Fibroblast of skin of left biceps (primary cell): ENCODE measurements around the gene HAPLN1.
A peak's percentile ranks its signal among the peaks of the same experiment; 100 is the strongest.
"Not testable (repeated sequence)": the region's sequence is repeated elsewhere in the genome, so short reads cannot be mapped to it uniquely, and the experiment has no call there.

Experiments used
- DNase-seq, 2 experiments: peaks; one replicate each; pipeline ENCODE4 v3.0.0-alpha.2; 2013; ENCODE audit warnings: low read depth in 2 of 2

Gene HAPLN1

DNA sequence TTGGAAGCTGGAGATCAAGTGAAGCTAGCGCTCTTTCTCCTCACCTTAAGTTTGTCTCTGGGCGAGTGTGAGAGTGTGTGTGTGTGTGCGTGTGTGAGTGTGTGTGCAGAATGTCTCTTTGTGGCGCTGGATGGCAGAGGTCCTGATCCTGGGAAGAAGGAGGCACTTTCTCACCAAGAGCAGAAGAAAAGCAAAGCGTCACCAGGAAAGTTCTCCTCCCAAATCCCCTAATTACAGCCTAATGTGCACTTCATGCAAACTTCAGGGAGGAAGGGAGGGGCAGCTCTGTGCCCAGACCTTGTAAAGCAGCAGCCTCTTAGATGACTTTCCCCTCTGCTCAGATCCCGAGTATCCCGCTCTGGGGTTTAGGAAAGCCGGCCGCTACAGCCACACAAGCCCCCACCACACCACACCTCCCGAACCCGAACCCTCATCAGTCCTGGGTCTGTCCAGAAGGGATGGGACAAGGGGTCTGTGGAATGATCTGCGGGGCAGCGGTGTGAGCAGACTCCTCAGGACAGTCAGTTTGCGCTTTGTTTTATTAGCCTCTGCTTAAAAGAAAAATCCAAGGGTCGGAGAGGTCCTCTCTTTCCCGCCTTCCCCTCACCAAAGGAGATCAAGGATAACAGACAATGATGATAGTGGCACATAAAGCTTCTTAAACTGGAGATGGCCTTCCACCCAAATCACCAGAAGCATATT lies at the start of gene HAPLN1:
Gene HAPLN1 (minus strand): TSS at position 20 of the 702 bp plus-strand sequence. CDS start 47,332 bp downstream, outside the sequence.
- no peak for DNase-seq

DNA sequence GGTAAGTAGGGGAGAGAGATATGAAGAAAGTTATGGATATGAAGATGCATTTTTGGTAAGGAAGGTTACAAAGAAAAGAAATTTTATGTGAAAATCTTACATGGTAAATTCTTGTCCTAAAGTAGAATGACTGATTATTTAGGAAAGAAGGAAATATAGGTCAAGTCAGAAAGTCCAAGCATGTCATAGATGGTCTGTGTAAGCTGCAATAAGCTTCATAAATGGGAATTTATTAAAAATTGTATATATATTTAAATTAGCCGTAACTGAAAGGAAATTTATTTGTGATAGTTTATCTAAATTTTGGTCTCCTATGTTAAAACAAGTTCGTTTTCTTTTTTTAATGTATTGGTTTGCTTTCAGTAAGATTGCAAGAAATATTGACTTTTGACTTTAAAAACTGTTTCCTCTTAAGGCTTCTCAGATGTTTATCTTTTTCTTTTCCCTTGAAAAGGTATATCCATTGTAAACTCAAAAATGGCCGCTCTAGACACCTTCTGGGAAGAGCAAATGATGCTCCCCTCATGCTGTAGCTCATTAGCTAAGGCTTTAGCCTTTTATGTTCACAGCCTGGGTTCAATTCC lies 46.8 kb upstream of the HAPLN1 start:
- DNase-seq: no peak

DNA sequence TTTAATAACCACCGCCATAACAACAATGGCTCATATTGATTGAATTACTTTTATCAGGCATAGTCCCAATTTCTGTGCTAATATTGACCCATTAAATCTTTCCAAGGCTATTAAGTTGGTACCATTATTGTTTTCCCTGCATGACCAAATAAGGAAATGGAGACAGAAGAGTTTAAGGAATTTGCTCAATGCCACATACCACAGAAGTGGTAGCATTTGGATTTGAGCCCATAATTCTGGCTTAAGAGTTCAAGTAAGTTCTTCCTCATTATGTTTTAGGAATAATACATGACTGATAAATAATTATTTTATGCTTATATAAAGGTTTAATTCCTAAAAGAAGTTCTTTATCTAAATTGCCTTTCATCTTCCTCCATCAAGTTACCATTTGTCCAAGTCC lies 43.4 kb upstream of the HAPLN1 start:
- DNase-seq: no peak

DNA sequence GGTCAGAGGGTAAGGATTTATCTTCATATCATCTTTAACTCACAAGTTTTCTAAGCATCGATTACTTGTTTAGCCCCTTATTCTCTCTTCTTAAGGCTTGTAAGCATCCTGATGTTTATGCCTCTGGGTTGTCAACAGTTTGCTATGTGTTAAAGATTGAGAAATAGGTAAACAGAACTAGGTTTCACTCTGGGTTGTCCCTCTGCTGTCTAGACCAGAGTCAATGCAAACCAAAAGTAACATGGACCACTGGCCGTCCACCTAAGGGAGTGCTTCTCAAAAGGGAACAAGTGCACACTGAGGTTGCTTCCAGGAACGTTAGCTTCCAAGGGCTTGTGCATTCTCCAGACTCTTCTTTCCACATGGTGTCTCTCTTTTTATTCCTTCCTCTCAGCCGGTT lies 39.9 kb upstream of the HAPLN1 start:
- DNase-seq: no peak

DNA sequence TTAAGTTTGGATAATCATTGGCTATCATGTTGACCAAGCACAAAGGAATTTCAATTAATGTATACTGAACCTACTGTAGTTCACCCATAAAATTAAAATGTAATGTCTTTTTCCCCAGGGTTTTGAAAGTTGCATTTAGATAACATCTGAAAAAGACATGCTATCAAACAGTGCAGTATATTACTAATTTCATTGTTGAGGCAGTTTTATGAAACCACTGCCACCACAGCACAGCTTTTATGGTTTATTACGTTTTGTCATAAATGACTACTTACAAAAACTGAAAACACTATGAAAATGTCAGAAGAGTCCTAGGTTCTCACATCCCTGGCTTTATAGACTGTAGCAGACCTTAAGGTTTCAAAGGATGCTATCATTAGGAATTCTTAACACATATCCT lies 32.0 kb upstream of the HAPLN1 start:
- no peak for DNase-seq

DNA sequence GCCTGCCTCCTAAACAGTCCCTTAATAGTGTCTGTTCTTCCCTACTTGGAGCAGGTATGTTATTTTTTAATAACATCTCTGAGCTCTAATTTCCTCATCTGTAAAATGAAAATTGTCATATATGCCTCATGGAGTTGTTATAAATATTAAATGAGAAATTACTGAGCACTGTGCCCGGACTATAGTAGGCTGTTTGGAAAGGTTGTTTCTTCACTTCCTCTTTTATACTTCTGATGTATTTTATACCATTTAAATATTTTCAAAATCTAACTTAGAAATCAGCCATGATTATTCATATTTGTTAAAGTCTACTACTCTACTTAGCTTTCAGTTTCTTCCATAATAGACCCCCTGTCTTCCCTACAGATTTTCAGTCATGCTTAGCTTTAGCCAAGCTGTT lies 30.5 kb upstream of the HAPLN1 start:
- DNase-seq: no peak

DNA sequence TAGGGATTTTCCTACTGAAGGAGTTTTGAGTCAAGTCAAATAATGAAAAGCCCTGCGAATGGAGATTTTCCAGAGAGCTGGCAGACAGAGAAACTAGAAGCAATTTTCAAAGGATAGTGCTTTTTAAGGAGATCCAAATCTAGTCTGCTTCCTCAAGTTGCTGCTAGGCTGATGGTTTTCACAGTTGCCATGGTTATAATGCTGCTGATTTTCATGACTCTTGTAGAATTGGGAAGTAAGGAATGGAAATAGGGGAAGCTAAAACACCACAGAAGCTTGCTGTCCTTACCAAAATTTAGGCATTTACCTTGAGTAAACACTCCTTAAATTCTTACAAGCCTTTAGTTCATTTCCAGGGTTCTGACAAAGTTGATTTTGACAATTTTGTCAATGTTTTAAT lies 30.1 kb upstream of the HAPLN1 start:
- no peak for DNase-seq

DNA sequence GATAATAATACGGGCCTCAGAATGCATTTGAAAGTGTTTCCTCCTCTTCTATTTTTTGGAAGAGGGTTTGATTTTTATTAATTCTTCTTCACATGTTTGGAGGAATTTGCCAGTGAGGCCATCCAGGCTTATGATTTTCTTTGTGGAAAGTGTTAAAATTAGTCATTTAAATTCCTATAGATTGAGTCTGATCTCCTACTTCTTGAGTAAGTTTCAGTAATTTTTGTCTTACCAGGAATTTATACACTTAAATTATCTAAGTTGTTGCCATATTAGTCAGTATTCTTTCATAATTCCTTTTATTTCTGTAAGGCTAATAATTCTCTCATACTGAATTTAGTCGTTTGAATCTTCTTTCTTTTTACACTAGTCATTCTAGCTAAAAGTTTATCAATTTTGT lies 25.2 kb upstream of the HAPLN1 start:
- peak; percentile 36 to 48 for DNase-seq

DNA sequence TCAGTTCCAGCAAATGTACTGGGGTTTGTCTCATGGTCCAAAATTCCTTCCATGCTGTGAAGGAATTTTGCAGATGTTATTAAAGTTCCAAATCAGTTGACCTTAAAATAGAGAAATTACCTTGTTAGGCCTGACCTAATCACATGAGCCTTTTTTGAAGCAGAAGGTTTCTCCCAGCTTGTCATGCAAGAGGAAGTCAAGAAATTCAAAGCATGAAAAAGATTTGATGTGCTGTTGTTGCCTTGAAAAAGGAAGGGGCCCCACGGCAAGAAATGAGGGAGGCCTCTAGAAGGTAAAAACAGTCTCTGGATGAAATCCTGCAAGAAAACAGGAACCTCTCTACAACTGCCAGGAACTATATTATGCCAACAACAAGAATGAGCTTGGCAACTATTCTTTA lies 24.2 kb upstream of the HAPLN1 start:
- peak in 1 of 2 experiments; percentile 31 for DNase-seq

DNA sequence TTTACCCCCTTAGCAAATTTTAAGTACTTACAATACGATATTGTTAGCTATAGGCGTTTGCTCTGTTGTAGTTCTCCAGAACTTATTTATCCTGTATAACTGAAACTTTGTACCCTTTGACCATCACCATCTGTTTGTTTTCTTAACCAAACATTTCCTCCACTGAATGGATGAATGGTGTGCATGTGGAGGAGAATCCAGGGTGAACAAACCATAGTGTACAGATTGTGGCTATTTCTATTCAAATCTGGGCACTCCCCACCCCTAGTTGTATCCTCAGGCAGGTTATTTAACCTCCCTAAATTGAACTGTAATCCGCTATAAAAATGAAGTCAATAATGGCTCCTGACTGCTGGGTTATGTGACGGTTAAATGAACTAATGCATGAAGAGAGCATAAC lies 21.4 kb upstream of the HAPLN1 start:
- no peak for DNase-seq

DNA sequence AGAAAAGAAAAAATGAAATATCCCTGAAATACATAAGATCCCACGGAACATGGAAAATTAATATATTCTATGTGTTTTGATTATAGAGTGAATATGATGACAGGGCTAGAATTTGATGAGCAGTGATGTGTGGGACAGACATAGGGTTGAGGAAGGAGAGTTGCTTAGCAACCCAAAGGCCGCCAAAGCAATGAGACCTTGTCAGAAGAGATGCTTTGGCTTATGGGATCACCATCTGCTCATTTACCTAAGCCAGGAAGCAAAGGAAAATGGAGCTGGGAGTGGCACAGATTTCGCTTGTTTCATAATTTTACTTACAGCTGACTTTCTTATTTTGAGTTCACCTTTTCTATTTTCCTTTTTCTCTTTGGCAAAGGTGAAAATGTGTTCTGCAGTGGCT lies 20.9 kb upstream of the HAPLN1 start:
- no peak for DNase-seq

DNA sequence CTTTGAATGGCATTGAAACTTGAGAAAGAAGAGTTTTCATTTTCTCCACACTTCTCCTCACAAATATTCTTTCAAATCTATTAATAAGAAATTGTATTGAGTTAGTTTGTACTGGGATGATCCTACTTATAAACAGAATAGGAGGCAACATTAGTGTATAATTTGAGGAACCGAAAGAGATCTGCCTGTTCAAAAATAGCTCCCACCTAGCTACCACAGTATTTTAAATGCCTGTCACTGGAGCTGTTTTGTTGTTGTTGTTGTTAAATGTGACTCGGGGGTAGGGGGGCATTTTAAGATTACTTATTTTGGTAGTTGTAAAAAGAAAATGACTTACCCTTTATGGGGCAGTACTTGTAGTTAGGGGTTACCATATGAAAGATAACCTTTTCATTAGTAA lies 20.1 kb upstream of the HAPLN1 start:
- DNase-seq: no peak

DNA sequence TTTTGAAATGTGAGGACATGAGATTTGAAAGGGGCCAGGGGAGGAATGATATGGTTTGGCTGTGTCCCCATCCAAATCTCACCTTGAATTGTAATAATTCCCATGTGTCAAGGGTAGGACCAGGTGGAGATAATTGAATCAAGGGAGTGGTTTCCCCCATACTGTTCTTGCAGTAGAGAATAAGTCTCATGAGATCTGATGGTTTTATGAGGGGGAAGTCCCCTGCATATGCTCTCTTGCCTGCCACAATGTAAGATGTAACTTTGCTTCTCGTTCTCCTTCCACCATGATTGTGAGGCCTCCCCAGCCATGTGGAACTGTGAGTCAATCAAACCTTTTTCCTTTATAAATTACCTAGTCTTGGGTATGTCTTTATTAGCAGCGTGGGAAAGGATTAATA lies 15.5 kb upstream of the HAPLN1 start:
- not testable (repeated sequence) for DNase-seq

DNA sequence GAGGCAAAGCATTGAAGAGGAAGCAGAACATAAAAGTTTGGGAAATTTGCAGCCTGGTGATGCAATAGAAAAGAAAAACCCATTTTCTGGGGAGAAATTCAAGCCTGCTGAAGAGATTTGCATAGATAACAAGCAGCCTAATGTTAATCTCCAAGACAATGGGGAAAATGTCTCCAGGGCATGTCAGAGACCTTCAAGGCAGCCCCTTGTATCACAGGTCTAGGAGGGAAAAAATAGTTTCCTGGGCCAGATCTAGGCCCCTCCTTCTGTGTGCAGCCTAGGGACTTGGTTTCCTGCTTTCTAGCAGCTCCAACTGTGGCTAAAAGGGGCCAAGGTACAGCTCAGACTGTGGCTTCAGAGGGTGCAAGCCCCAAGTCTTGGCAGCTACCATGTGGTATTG lies 14.4 kb upstream of the HAPLN1 start:
- DNase-seq: not testable (repeated sequence)

DNA sequence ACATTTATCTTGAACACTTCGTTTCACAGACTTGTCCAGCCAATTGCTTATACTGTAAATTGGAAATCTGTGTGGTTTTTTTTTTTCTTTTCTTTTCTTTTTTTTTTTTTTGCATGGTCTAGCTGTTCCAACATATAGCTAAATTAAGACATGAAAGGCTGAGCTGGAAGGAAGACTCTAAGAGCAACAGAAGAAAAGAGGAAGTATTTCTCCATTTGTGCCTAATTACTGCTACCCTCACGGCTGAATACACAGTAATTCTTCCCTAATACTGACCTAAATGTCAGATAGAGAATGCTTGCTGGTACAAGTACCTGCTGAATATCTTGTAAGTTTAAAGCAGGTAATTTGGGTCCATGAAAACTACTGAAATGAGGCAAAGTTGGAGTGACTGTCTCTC lies 11.0 kb upstream of the HAPLN1 start:
- DNase-seq: no peak

DNA sequence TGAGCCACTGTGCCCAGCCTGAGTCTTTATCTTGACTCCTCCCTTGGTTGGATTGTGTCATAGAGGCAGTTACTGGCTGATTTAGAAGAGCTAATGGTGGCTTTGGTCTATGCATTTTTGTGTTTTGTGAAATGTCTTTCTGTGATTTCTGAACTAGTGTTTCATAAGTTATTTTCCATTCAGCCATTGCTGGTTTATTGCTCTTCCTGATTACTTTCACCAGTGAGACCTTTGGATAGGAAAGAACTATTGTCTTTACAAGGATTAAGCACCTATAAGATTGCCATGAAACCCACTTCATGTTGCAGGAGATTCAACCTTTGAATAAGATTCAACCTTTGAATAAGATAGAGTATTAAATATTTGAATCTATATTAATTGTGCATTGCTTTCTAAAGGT lies 8.7 kb upstream of the HAPLN1 start:
- DNase-seq: no peak

DNA sequence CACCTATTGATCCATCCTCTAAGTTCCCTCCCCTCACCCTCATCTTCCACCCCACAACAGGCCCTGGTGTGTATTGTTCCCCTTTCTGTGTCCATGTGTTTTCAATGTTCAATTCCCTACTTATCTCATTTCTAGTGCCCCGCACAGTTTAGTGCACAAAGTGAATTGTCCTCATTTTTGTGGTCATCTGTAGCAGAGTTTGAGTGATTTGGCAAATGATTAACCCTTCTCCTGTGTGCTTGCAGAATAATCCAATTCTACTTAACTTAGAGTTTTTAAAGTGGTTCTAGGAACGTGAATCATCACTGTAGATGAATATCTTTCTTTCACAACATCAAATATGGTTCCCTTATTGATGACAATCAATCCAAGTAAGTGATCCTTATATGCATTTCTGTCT lies 6.3 kb upstream of the HAPLN1 start:
- peak; percentile 74 to 75 for DNase-seq

DNA sequence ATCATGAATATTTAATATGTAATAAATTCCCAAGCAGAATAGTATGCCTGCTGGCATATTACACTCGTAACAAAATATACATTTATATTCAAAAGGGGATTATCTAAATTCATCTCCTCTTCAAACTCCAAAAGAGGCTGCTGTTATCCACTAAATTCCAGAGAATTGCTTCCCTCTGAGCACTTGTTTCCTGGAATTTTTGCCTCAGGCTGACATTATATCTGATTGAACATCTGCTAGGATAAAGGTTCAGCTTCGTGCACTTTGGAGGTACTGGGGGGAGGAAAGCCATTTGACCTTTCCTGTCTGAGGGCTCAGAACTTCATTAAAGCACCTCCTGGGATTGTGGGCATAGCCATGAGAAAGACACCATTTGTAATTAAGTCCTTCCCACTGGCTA lies 4.3 kb upstream of the HAPLN1 start:
- no peak for DNase-seq

DNA sequence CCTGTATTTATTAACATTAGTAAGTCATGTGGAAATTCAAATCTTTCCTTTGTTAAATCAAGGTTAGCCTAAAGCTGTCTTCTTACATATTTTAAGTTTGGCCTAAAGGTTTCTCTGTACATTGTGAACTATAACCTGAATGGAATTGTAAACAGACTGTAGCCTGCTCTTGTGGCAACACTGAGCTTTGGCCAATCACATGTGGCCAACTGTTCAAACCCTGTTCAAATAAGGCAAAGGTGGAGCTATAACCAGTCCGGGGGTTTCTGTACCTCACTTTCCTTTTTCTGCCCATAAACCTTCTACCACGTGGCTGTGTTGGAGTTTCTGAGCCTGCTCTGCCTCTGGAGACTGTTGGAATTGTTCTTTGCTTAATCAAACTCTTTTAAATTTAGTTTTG lies 3.3 kb upstream of the HAPLN1 start:
- DNase-seq: no peak

DNA sequence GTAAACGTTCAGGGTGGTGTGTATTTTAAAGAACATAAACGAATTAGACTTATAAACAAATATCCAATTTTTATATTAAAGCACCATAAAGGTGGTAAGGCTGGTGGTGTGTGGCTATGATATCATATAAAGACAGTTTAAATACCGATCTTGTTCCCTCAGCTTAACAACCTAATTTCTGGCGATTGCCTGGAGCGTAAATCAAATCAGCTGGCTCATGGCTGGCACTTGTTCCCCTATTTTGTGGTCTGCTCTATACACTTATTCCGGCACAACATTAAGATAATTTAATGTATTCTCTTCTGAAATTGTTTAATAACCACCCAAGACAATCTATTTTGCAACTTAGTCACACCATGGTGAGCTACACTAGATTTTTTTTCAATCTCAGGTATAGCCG lies 2.4 kb upstream of the HAPLN1 start:
- no peak for DNase-seq

DNA sequence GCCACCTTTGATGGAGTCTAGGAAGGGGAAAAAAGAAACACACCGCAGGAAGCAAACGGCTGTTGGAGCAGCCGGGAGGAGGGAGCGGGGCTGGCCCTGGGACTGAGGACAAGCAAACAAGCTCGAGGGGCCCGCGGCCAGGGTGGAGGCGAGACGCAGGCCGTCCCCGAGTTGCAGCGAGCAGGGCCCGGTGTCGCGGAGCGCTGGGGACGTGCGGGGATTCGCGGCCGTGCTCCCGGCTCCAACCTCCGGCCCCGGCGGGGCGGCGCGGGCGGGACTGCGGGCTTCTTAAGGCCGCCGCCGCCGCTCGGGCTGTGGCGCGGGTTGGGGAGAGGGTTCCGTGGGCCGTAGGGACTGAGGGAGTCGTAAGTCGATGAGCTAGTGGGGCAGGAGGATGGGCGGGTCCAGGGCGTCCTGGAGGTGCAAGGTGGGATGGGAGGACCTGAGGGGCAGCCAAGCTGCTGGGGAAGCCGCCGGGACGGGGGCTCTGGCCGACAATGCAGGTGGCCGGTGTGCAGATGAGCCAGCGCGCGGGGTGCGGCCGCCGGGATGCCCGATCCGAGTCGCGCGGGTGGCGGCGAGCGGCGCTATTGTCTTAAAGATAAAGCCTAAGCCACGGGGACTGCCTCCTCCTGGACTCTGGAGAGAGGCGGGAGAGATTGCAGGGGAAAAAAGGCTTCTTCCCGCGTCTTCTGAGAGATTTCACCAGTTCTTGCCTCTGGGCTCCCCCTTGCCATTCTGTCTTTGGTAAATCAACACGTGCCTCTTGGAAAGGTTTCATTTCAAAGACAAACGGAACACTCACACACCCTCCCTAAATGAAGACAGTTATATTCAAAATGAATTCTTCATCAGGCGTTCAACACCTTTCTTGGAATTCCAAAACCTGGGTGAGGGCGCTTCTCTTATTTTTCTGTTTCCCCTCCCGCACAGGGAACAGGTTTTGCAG lies 1.6 kb upstream of the HAPLN1 start:
- peak; percentile 61 to 64 for DNase-seq

DNA sequence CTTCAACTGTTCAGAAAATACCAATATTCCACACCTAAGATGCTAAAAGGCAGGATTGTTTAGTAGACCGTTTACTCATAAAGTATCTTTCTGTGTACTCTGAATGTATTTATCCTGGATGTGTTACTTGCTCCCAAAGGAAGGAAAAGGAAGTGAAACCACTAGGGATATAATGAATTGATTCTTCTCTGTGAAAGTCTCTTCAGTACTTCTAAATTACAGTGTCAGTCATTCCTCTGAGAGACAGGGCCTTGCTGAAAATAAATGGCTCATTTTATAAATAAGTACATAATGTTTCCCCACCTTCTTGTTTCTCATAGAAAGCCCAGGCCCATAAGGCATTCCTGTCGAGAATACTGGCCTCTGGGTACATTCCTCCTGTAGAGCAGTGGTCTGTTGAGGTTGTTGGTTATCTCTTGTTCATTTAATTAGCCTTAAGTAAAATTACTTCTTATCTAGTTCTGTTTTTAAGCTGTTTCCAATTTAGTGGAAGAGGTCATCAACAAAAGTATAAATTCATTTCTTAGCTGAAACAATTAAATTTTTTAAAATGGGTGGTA lies 1.6 kb downstream of the HAPLN1 start:
- DNase-seq: no peak
